ENCODE data around the gene DCLK1.

Gene DCLK1

GRCh38 chr13:36030670-36031331, 100.4 kb downstream of the DCLK1 start:
- ChIA-PET CTCF (no interaction called here), POLR2A (no interaction called here)
- DNase-seq (ENCODE audit: extremely low spot score), result no peak
- TF ChIP-seq CTBP1 (IDR thresholded peaks at IDR 0.05; ENCODE audit: borderline replicate concordance) (no peak), FOXM1 (IDR thresholded peaks at IDR 0.05; ENCODE audit: borderline replicate concordance) (no peak), LEF1 (IDR thresholded peaks at IDR 0.05; ENCODE audit: borderline replicate concordance) (no peak), SP1 (IDR thresholded peaks at IDR 0.05) (no peak)

DNA sequence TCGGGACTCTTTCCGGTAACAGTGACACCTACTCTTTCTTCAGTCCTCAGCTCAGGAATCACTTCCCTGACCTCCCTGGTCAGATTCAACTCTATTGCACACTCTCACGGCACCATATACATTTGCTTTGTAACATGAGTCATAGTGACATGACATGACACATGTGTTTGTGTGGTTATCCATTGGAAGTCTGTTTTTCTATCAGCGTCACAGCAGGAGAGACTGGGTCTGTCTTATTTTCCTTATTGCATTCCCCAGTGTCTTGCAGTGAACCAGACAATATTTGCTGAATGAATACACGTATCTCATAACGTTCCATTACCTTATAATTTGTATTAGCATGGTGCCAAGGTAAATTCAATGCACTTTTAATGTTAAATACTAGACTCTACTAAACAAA, 102.0 kb downstream of the DCLK1 start:
- peak; percentile 8 for DNase-seq (ENCODE audit: extremely low spot score)
- TF ChIP-seq FOXA1 (IDR thresholded peaks at IDR 0.05) (no peak), SUZ12 (IDR thresholded peaks at IDR 0.05) (no peak), CTBP1 (IDR thresholded peaks at IDR 0.05; ENCODE audit: borderline replicate concordance) (no peak), BHLHE40 (IDR thresholded peaks at IDR 0.05; ENCODE audit: borderline replicate concordance) (no peak), ZNF384 (IDR thresholded peaks at IDR 0.05) (no peak), L3MBTL2 (conservative IDR thresholded peaks at IDR 0.05) (no peak), ELF4 (IDR thresholded peaks at IDR 0.05) (no peak), ARNT (IDR thresholded peaks at IDR 0.05) (peak; percentile 71; the same call in 1 of the 2 replicates), TARDBP (IDR thresholded peaks at IDR 0.05) (no peak)
- TF ChIP-seq, protein P1, sequence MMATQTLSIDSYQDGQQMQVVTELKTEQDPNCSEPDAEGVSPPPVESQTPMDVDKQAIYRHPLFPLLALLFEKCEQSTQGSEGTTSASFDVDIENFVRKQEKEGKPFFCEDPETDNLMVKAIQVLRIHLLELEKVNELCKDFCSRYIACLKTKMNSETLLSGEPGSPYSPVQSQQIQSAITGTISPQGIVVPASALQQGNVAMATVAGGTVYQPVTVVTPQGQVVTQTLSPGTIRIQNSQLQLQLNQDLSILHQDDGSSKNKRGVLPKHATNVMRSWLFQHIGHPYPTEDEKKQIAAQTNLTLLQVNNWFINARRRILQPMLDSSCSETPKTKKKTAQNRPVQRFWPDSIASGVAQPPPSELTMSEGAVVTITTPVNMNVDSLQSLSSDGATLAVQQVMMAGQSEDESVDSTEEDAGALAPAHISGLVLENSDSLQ (IDR thresholded peaks at IDR 0.05), result peak; percentile 20; the same call in 1 of the 2 replicates
- ChIA-PET CTCF (no interaction called here), POLR2A (no interaction called here)

GRCh38 chr13:36028359-36029025, 102.7 kb downstream of the DCLK1 start:
- CTCF ChIA-PET, result no interaction called here
- POLR2A ChIA-PET, result no interaction called here
- TF ChIP-seq ELF4 (IDR thresholded peaks at IDR 0.05), result no peak
- no peak for TF ChIP-seq FOXA1 (IDR thresholded peaks at IDR 0.05)
- TF ChIP-seq BHLHE40 (IDR thresholded peaks at IDR 0.05; ENCODE audit: borderline replicate concordance), result no peak
- TF ChIP-seq FOXM1 (IDR thresholded peaks at IDR 0.05; ENCODE audit: borderline replicate concordance), result no peak
- no peak for TF ChIP-seq SP1 (IDR thresholded peaks at IDR 0.05)
- no peak for TF ChIP-seq NFRKB (IDR thresholded peaks at IDR 0.05)
- DNase-seq (ENCODE audit: extremely low spot score), result no peak

DNA sequence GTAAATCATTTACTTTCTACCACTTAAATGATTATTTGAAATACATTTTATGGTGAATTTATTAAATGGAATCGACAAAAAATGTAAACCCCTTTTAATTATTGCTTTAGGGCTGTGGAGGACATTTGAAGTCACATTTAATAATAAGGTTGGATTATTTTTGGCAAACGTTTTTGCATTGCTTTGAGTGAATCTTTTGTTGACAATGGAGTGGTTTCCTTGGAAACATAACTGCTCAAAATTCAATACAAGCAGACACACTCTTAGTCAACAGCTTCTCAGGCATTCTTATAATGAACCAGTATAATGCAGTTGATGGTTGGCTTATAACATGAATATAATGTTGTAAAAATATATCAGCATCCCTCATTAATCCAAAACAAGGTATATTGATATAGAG, 104.7 kb downstream of the DCLK1 start:
- DNase-seq (ENCODE audit: extremely low spot score), result no peak
- POLR2A ChIA-PET, result no interaction called here
- CTCF ChIA-PET, result no interaction called here
- TF ChIP-seq FOXA1 (IDR thresholded peaks at IDR 0.05) (no peak), FOXM1 (IDR thresholded peaks at IDR 0.05; ENCODE audit: borderline replicate concordance) (no peak), ELF4 (IDR thresholded peaks at IDR 0.05) (no peak), HDGF (IDR thresholded peaks at IDR 0.05; ENCODE audit: borderline replicate concordance) (no peak), SP1 (IDR thresholded peaks at IDR 0.05) (no peak), FOXK2 (IDR thresholded peaks at IDR 0.05) (no peak), CTBP1 (IDR thresholded peaks at IDR 0.05; ENCODE audit: borderline replicate concordance) (no peak), LEF1 (IDR thresholded peaks at IDR 0.05; ENCODE audit: borderline replicate concordance) (no peak), L3MBTL2 (conservative IDR thresholded peaks at IDR 0.05) (no peak), ARNT (IDR thresholded peaks at IDR 0.05) (no peak), SUZ12 (IDR thresholded peaks at IDR 0.05) (no peak), ZNF384 (IDR thresholded peaks at IDR 0.05) (no peak)
- TF ChIP-seq, protein P1 (IDR thresholded peaks at IDR 0.05), result no peak

GRCh38 chr13:36014763-36015162, 116.4 kb downstream of the DCLK1 start:
- POLR2A ChIA-PET, result no interaction called here
- no peak for TF ChIP-seq HDGF (IDR thresholded peaks at IDR 0.05; ENCODE audit: borderline replicate concordance)
- TF ChIP-seq TARDBP (IDR thresholded peaks at IDR 0.05), result no peak
- no peak for TF ChIP-seq ELF4 (IDR thresholded peaks at IDR 0.05)
- TF ChIP-seq, protein P1 (IDR thresholded peaks at IDR 0.05), result no peak
- TF ChIP-seq BHLHE40 (IDR thresholded peaks at IDR 0.05; ENCODE audit: borderline replicate concordance), result no peak
- TF ChIP-seq FOXM1 (IDR thresholded peaks at IDR 0.05; ENCODE audit: borderline replicate concordance), result no peak
- no peak for TF ChIP-seq CTBP1 (IDR thresholded peaks at IDR 0.05; ENCODE audit: borderline replicate concordance)
- TF ChIP-seq ARNT (IDR thresholded peaks at IDR 0.05), result no peak
- TF ChIP-seq NFRKB (IDR thresholded peaks at IDR 0.05), result no peak
- no peak for TF ChIP-seq L3MBTL2 (conservative IDR thresholded peaks at IDR 0.05)
- no peak for DNase-seq (ENCODE audit: extremely low spot score)
- CTCF ChIA-PET, result no interaction called here

DNA sequence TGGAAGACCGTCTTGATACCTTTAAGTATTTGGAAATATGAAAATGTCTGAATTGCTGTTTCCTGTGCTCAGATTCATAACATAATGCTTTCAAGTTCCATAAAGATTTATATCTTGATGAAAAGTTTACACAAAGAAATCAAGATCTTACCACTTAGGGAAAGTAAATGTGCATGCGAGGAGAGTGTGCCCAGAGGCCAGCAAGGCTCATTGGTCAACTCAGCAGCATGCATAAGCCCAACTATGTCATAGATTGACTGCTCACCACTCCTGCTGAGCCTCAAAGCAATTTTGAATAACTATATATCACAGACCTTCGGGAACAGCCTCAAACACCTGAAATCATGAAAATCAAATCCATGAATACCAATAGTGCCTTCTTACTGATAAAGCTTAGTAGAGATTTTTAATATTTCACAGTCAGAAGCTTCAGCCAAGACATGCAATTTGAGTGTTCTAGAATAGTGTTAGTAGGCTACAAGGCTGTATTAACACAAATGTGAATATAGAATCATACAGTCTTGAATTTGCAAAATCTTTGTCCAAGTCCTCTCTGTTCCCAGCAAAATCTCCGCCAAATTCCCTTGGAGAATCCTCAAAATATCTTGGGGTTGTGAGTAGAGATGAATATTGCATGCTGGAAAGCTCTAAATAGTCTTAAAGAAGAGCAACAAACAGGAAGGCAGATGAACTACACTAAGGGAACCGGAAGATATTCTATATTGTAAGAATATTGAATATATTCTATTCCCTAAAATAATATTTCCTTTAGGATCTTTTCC, 124.1 kb downstream of the DCLK1 start:
- no peak for DNase-seq (ENCODE audit: extremely low spot score)
- ChIA-PET POLR2A (no interaction called here), CTCF (no interaction called here)
- TF ChIP-seq HDGF (IDR thresholded peaks at IDR 0.05; ENCODE audit: borderline replicate concordance) (no peak), BHLHE40 (IDR thresholded peaks at IDR 0.05; ENCODE audit: borderline replicate concordance) (no peak), L3MBTL2 (conservative IDR thresholded peaks at IDR 0.05) (no peak), ELF4 (IDR thresholded peaks at IDR 0.05) (no peak), ZNF384 (IDR thresholded peaks at IDR 0.05) (no peak), NFRKB (IDR thresholded peaks at IDR 0.05) (no peak), SUZ12 (IDR thresholded peaks at IDR 0.05) (no peak), FOXK2 (IDR thresholded peaks at IDR 0.05) (no peak), LEF1 (IDR thresholded peaks at IDR 0.05; ENCODE audit: borderline replicate concordance) (no peak)
- TF ChIP-seq, protein P1 (IDR thresholded peaks at IDR 0.05), result no peak

All from HEK293T (cell line).